ENCODE results near the gene LTN1. TPM values are rescaled to one million over a fixed set of nuclear protein-coding genes. Genes with fewer than 3 reads are reported as not detected.

LTN1 gene
- total and polyA plus RNA-seq, 2 of the 13 experiments (the other 11 are each of a cell fraction or from before 2014, with no cell fraction given) = 6.7 to 24.6 TPM

- no peak for DNase-seq (ENCODE audit: low spot score)
- Histone ChIP-seq H3K9ac (ENCODE audit: insufficient read depth, low read depth, low read length) (no peak overlapping the region), H3K4me3 (replicated peaks in 1 of 3; ENCODE audit: insufficient read depth in 1 of 3, low read depth in 2 of 3, low read length in 3 of 3) (no peak overlapping the region), H3K9me3 (ENCODE audit: low read length) (no peaks in the 10 kb centered on the region; the same call in 1 of the 2 replicates), H3K79me2 (ENCODE audit: insufficient read depth, low read length) (no peaks in the 10 kb centered on the region), H3K4me1 (ENCODE audit: insufficient read depth, low read length) (no peaks in the 10 kb centered on the region), H2AFZ (ENCODE audit: low read length) (no peak overlapping the region), H3K27me3 (ENCODE audit: control insufficient read depth in 1 of 2, insufficient read depth in 2 of 2, low read length in 2 of 2) (no peaks in the 10 kb centered on the region), H3K27ac (ENCODE audit: extremely low read length, insufficient read depth, low read length) (no peak overlapping the region), H3K36me3 (replicated peaks in 1 of 2; ENCODE audit: control insufficient read depth in 1 of 2, insufficient read depth in 2 of 2, low read length in 2 of 2) (no peaks in the 10 kb centered on the region), H3K4me2 (ENCODE audit: low read depth, low read length) (no peak overlapping the region), H4K20me1 (ENCODE audit: insufficient read depth, low read length) (no peaks in the 10 kb centered on the region)
- no peak for ATAC-seq
- intact Hi-C loops (cut with micrococcal nuclease; ENCODE audit: unreplicated experiment) = no loop called here
- CTCF ChIA-PET (ENCODE audit: low intra/inter-chr PET ratio, low total read pairs) = no interaction called here
- no peak for FAIRE-seq
- no peak for TF ChIP-seq ZC3H13 (CRISPR knock-in tag; IDR thresholded peaks at IDR 0.05)
- no peak for TF ChIP-seq ZNF33B (CRISPR knock-in tag; IDR thresholded peaks at IDR 0.05)
- no peak for TF ChIP-seq ATF7-NPFF (CRISPR knock-in tag; IDR thresholded peaks at IDR 0.05; ENCODE audit: low read depth)
- no peak for TF ChIP-seq ZNF280D (CRISPR knock-in tag; IDR thresholded peaks at IDR 0.05)
- no peak for TF ChIP-seq ZNF841 (CRISPR knock-in tag; IDR thresholded peaks at IDR 0.05; ENCODE audit: borderline replicate concordance)
- no peak for TF ChIP-seq KAT7 (CRISPR knock-in tag; IDR thresholded peaks at IDR 0.05; ENCODE audit: borderline replicate concordance)
- no peak for TF ChIP-seq PHF5A (CRISPR knock-in tag; IDR thresholded peaks at IDR 0.05; ENCODE audit: low read depth, unreplicated experiment)
- TF ChIP-seq ARNTL (CRISPR knock-in tag; IDR thresholded peaks at IDR 0.05) = no peak
- no peak for TF ChIP-seq THAP8 (CRISPR knock-in tag; IDR thresholded peaks at IDR 0.05; ENCODE audit: borderline replicate concordance)
- no peak for TF ChIP-seq MTA1 (CRISPR knock-in tag; IDR thresholded peaks at IDR 0.05; ENCODE audit: borderline replicate concordance)
- TF ChIP-seq ZNF879 (CRISPR knock-in tag; IDR thresholded peaks at IDR 0.05) = no peak
- no peak for TF ChIP-seq ZNF124 (CRISPR knock-in tag; IDR thresholded peaks at IDR 0.05)
- TF ChIP-seq NONO (IDR thresholded peaks at IDR 0.05) = no peak
- no peak for TF ChIP-seq NONO (CRISPR knock-in tag; conservative IDR thresholded peaks at IDR 0.05)
- TF ChIP-seq ESRRA (CRISPR knock-in tag; IDR thresholded peaks at IDR 0.05; ENCODE audit: low read depth) = no peak
- no peak for TF ChIP-seq ZNF660 (CRISPR knock-in tag; IDR thresholded peaks at IDR 0.05; ENCODE audit: borderline replicate concordance, low read depth)
- TF ChIP-seq ZNF512B (CRISPR knock-in tag; IDR thresholded peaks at IDR 0.05; ENCODE audit: borderline replicate concordance) = no peak
- no peak for TF ChIP-seq NR1H2 (CRISPR knock-in tag; IDR thresholded peaks at IDR 0.05; ENCODE audit: borderline replicate concordance, low read depth)
- TF ChIP-seq HOXA9 (CRISPR knock-in tag; IDR thresholded peaks at IDR 0.05; ENCODE audit: borderline replicate concordance) = no peak
- no peak for TF ChIP-seq TBX3 (IDR thresholded peaks at IDR 0.05; ENCODE audit: borderline replicate concordance)
- no peak for TF ChIP-seq RBM22 (optimal IDR thresholded peaks at IDR 0.05; ENCODE audit: low read length)
- POLR2A ChIA-PET = no interaction called here
- 46% methylated on average over 2 of the region's 2 CpGs for WGBS (ENCODE audit: low lambda C conversion rate)
- BruUV-seq (replicated peaks) = no TSS peak
- in situ Hi-C loops (cut with HindIII; ENCODE audit: extremely low pct_ligation_motif_present, low pct_unique_long_range_greater_than_20kb) = no loop called here
These were observed 92.2 kb downstream of the LTN1 start for GRCh38 chr21:28900481-28900880.

Data from HepG2 (cell line).